MM.1S (cell line): Measurements from ENCODE around the gene IL19.

Source experiments
- EZH2 ChIP-seq: fragments of 300-600 bp; sonication (generic); optimal IDR thresholded peaks from 2 replicates; pipeline ENCODE3; 2017; ENCODE audit warnings: low read depth, mild to moderate bottlenecking, antibody characterized with exemption, low read length, mixed read lengths
- EZH2phosphoT487 ChIP-seq: fragments of 300-600 bp; sonication (generic); IDR thresholded peaks from 2 replicates; pipeline ENCODE4 v1.6.1; 2018; ENCODE audit warnings: antibody characterized with exemption, low read length
- TF ChIP-seq, protein P1 (sequence below): fragments of 300-600 bp; sonication (generic); IDR thresholded peaks from 2 replicates; pipeline ENCODE4 v1.5.1; 2016; ENCODE audit warnings: antibody characterized with exemption, low read length, mixed read lengths

DNA sequence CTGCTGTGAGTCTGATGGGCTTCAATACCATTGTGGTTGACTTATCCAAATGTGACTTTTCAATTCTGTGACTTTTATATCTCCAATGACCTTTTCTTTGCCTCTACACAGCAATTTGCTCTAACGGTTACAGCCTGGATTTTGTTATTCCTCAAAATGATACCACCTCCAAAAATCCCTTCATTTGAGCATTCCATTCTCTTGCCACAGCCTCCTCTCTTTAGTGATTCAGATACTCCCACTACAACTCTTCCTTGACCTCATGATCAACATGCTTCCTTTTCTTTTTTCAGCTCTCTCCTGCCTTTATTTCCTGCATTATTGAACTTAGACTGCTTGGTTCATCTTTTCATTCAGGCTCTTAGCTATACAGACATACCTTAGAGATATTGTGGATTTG lies 16.6 kb upstream of the IL19 start:
- TF ChIP-seq EZH2: no peak
- TF ChIP-seq, protein P1, sequence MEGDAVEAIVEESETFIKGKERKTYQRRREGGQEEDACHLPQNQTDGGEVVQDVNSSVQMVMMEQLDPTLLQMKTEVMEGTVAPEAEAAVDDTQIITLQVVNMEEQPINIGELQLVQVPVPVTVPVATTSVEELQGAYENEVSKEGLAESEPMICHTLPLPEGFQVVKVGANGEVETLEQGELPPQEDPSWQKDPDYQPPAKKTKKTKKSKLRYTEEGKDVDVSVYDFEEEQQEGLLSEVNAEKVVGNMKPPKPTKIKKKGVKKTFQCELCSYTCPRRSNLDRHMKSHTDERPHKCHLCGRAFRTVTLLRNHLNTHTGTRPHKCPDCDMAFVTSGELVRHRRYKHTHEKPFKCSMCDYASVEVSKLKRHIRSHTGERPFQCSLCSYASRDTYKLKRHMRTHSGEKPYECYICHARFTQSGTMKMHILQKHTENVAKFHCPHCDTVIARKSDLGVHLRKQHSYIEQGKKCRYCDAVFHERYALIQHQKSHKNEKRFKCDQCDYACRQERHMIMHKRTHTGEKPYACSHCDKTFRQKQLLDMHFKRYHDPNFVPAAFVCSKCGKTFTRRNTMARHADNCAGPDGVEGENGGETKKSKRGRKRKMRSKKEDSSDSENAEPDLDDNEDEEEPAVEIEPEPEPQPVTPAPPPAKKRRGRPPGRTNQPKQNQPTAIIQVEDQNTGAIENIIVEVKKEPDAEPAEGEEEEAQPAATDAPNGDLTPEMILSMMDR: no peak
- TF ChIP-seq EZH2phosphoT487: no peak
